K562 (cell line): ENCODE measurements around the gene MANEAL. TPM values are rescaled to one million over a fixed set of nuclear protein-coding genes. Genes with fewer than 3 reads are reported as not detected.

Experiments used
- ATAC-seq: fragments of 200-7000 bp; cut with Tn5 transposase; 3 replicates; pipeline ENCODE4 v1.9.1; 2020; ENCODE audit warnings: moderate library complexity
- BruUV-seq: library from RNA; stranded (reverse); fragments of 400-500 nt; replicated peaks from 2 replicates; lab custom pipeline; 2021; lab: Mats Ljungman, UMichigan
- CTCF ChIA-PET: fragments of 300-600 bp; formaldehyde crosslinking; extraction: SDS; loops from one replicate; lab custom pipeline; 2021; ENCODE audit warnings: low intra/inter-chr PET ratio; lab: Yijun Ruan, JAX
- POLR2A ChIA-PET: fragments of 300-600, 350-650 bp; sonication (Branson Sonifier 250); formaldehyde crosslinking; extraction: SDS; loops from one replicate; lab custom pipeline; 2021; ENCODE audit warnings: antibody characterized with exemption, inconsistent platforms; lab: Yijun Ruan, JAX
- DNase-seq, 4 experiments: peaks; one replicate each; pipeline versions ENCODE4 v3.0.0 to v3.0.0-alpha.2; 2011 to 2018; ENCODE audit warnings: low spot score in 3 of 4, mixed read lengths in 3 of 4; ENCODE audit errors: extremely low read depth in 1 of 4
- FAIRE-seq: peaks from 2 replicates; lab custom pipeline; 2011; peaks lifted over from hg19 to GRCh38; lab: Jason Lieb, UNC
- H2AFZ ChIP-seq: 2 replicates; pipeline ENCODE4 v1.6.0; 2011; ENCODE audit warnings: low read depth, low read length, control low read depth, inconsistent platforms
- H3K27ac ChIP-seq: fragments of 200-600 bp; 3 replicates; pipeline ENCODE4 v1.8.0; 2011; ENCODE audit warnings: low read depth, mild to moderate bottlenecking, control low read depth, inconsistent platforms, low read length, moderate library complexity, mixed read lengths; ENCODE audit errors: extremely low read depth
- H3K27me3 ChIP-seq, 2 experiments: fragments of 300-600 bp in 1 of 2; 2 replicates in 1 of 2; 3 replicates in 1 of 2; pipeline versions ENCODE4 v1.6.0 to v1.8.0; 2011; ENCODE audit warnings: inconsistent platforms in 2 of 2, low read length in 2 of 2, mild to moderate bottlenecking in 1 of 2, mixed read lengths in 1 of 2, moderate library complexity in 1 of 2; ENCODE audit not compliant: control insufficient read depth in 2 of 2, insufficient read depth in 2 of 2
- H3K36me3 ChIP-seq: fragments of 300-600 bp; 3 replicates; pipeline ENCODE4 v1.8.0; 2011; ENCODE audit warnings: mild to moderate bottlenecking, low read length, inconsistent platforms; ENCODE audit not compliant: control insufficient read depth, insufficient read depth
- H3K4me1 ChIP-seq, 2 experiments: fragments of 200-600 bp in 1 of 2; replicated peaks in 1 of 2; 2 replicates in 1 of 2; 3 replicates in 1 of 2; pipeline versions ENCODE4 v1.5.1 to v1.8.0; 2011; ENCODE audit warnings: inconsistent platforms in 2 of 2, low read length in 2 of 2, mild to moderate bottlenecking in 1 of 2, mixed read lengths in 1 of 2, moderate library complexity in 1 of 2; ENCODE audit not compliant: control insufficient read depth in 2 of 2, insufficient read depth in 2 of 2
- H3K4me2 ChIP-seq: 2 replicates; pipeline ENCODE4 v1.6.1; 2011; ENCODE audit warnings: low read length, control low read depth, inconsistent platforms, mixed read lengths; ENCODE audit not compliant: insufficient read depth
- H3K4me3 ChIP-seq: fragments of 200-600 bp; sonication (generic), shearing (Covaris generic); 2 replicates; pipeline ENCODE4 v1.5.1; 2016; ENCODE audit warnings: control low read depth, inconsistent platforms
- H3K79me2 ChIP-seq: fragments of 200-600 bp; 3 replicates; pipeline ENCODE4 v1.8.0; 2011; ENCODE audit warnings: low read length, inconsistent platforms; ENCODE audit not compliant: control insufficient read depth, insufficient read depth
- H3K9ac ChIP-seq, 2 experiments: 2 replicates each; pipeline versions ENCODE4 v1.6.0 to v1.6.1; 2011; ENCODE audit warnings: low read depth in 2 of 2, low read length in 2 of 2, control low read depth in 1 of 2, inconsistent platforms in 1 of 2, mild to moderate bottlenecking in 1 of 2, mixed read lengths in 1 of 2; ENCODE audit not compliant: insufficient read depth in 1 of 2
- H3K9me1 ChIP-seq: one replicate; pipeline ENCODE4 v1.6.0; 2011; ENCODE audit warnings: inconsistent platforms, mild to moderate bottlenecking, low read length, moderate library complexity; ENCODE audit not compliant: control insufficient read depth, insufficient read depth
- H3K9me3 ChIP-seq: replicated peaks from 2 replicates; pipeline ENCODE4 v1.5.1; 2011; ENCODE audit warnings: low read depth, low read length, inconsistent platforms; ENCODE audit not compliant: control insufficient read depth, insufficient read depth
- H4K20me1 ChIP-seq: replicated peaks from 2 replicates; pipeline ENCODE4 v1.6.1; 2011; ENCODE audit warnings: low read length, inconsistent platforms, mixed read lengths; ENCODE audit not compliant: control insufficient read depth, insufficient read depth
- FIP1L1 ChIP-seq: fragments of 200-400 bp; formaldehyde crosslinking; IDR thresholded peaks from 2 replicates; pipeline ENCODE4 v1.6.1; 2018; ENCODE audit warnings: mild to moderate bottlenecking, low read depth, low read length; ENCODE audit not compliant: poor library complexity, severe bottlenecking
- NFE2L1 ChIP-seq: fragments of 450-650 bp; IDR thresholded peaks from 2 replicates; pipeline ENCODE4 v1.6.1; 2016; ENCODE audit warnings: missing genetic modification characterization, low read depth, mild to moderate bottlenecking, missing compliant biosample characterization, moderate library complexity, borderline replicate concordance
- SREBF2 ChIP-seq: sonication (generic); formaldehyde crosslinking; IDR thresholded peaks from 2 replicates; pipeline ENCODE4 v1.4.0; 2020; ENCODE audit warnings: mild to moderate bottlenecking, missing genetic modification reagents
- ZBTB7A ChIP-seq: IDR thresholded peaks from 2 replicates; pipeline ENCODE4 v1.6.1; 2011; ENCODE audit warnings: low read depth, mild to moderate bottlenecking, low read length, moderate library complexity, borderline replicate concordance; ENCODE audit not compliant: control insufficient read depth
- ZFPM2 ChIP-seq: fragments of 250-450 bp; sonication (Bioruptor Pico); IDR thresholded peaks from 2 replicates; pipeline ENCODE4 v1.5.1; 2022; ENCODE audit warnings: mild to moderate bottlenecking
- WGBS: fragments of 100-300 bp; shearing (Covaris generic); methylation state at CpG from one replicate; pipeline ENCODE4 v1.1.6; 2016; ENCODE audit warnings: low coverage, mixed read lengths; ENCODE audit not compliant: insufficient coverage; ENCODE audit errors: missing lambda C conversion rate; 5-methylcytosine and 5-hydroxymethylcytosine counted together
- in situ Hi-C: fragments of 300-500 bp; cut with MboI; formaldehyde crosslinking; loops from 4 replicates; pipeline ENCODE4 v1.15.0; 2018; ENCODE audit warnings: inconsistent platforms, mixed read lengths
- intact Hi-C: fragments of 100-400 bp; cut with micrococcal nuclease; formaldehyde crosslinking; loops from 2 replicates; pipeline ENCODE4 v1.14.2; 2022
- polyA plus RNA-seq, 8 experiments: library from polyadenylated mRNA; depleted of rRNA in 4 of 8; stranded (reverse) in 5 of 8; unstranded in 3 of 8; fragments of >200 nt; fragmentation: Nextera tagmentation in 2 of 8; fragmentation: Illumina TruSeq in 1 of 8; extraction: Ambion mirVana in 2 of 8; extraction: Trizol in 1 of 8; gene quantifications; 2 replicates each; pipeline versions ENCODE4 v1.2.1 to v1.2.3, GENCODE V29; 2011 to 2014; ENCODE audit warnings: inconsistent platforms in 1 of 8, missing spikeins in 1 of 8
- total RNA-seq, 7 experiments: library from RNA; depleted of rRNA in 6 of 7; stranded (reverse); fragments of >200 nt in 6 of 7; fragmentation: Illumina TruSeq in 2 of 7; extraction: Trizol in 2 of 7; gene quantifications; 2 replicates each; pipeline versions ENCODE4 v1.2.1 to v1.2.3, GENCODE V29; 2011 to 2021; ENCODE audit warnings: low replicate concordance in 1 of 7
- TF ChIP-seq, protein P1 (sequence below): fragments of 450-650 bp; formaldehyde crosslinking; IDR thresholded peaks from 2 replicates; pipeline ENCODE4 v1.4.0; 2022; ENCODE audit warnings: mild to moderate bottlenecking, moderate library complexity

The MANEAL gene
- total and polyA plus RNA-seq, 9 of the 15 experiments (the other 6 are each of a cell fraction or from before 2014, with no cell fraction given), result 0.37 to 3.2 (median 1.2) TPM

DNA sequence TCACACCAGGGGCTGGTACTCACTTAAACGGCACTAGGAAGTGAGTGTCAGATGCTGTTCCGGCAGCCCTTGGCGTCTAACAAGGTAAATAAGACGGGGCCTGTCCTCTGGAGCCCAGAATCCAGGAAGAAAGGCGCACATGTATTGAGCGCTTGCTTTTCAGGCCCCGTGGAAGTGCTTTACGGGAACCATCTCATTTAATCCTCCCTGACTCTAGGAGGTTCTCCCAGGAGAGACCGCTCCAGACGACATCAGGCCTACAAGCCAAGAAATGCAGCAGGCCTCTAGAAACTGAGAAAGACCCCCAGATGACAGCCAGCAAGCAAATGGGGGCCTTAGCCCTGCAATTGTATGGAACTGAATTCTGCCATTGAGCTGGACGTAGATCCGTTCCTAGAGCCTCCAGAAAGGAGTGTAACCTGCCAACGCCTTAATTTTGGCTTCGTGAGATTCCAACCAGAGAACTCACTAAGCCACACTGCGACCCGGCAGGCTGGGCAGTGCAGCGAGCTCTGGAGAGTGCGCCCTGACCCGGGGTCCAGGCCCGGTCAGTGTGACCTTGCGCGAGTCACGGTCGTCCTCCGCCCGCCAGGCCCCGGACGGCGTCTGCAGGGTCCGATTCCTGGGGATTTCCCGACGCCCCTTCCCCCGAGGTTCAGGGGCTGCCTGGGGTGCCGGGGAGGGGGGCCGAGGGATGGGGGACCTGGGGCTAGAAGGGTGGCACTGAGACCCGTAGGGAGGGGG is 532 bp upstream of the MANEAL start:
- Histone ChIP-seq H3K9me3 (no peaks in the 10 kb centered on the region), H3K4me2 (no peak overlapping the region; the same call in 1 of the 2 replicates), H3K27ac (no peak overlapping the region), H3K36me3 (no peaks in the 10 kb centered on the region), H4K20me1 (peaks cover 20% of the 10 kb centered on the region)
- DNase-seq, result no peak
- POLR2A ChIA-PET, result no interaction called here
- no TSS peak for BruUV-seq
- intact Hi-C loops, result no loop called here
- in situ Hi-C loops, result no loop called here
- TF ChIP-seq ZBTB7A (peak; percentile 8; the same call in 1 of the 2 replicates), ZFPM2 (CRISPR knock-in tag) (no peak), SREBF2 (CRISPR knock-in tag) (no peak), NFE2L1 (tag) (no peak), FIP1L1 (no peak)
- TF ChIP-seq, protein P1, sequence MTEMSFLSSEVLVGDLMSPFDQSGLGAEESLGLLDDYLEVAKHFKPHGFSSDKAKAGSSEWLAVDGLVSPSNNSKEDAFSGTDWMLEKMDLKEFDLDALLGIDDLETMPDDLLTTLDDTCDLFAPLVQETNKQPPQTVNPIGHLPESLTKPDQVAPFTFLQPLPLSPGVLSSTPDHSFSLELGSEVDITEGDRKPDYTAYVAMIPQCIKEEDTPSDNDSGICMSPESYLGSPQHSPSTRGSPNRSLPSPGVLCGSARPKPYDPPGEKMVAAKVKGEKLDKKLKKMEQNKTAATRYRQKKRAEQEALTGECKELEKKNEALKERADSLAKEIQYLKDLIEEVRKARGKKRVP (CRISPR knock-in tag), result no peak
- TF ChIP-seq, all 486 proteins: peak for 1
- no peak overlapping the region for H2AFZ ChIP-seq
- H3K27me3 ChIP-seq, result peaks cover 22 to 50% of the 10 kb centered on the region in 2 experiments
- peaks cover 0 to 24% of the 10 kb centered on the region in 2 experiments; a peak in 3 of 5 replicates for H3K4me1 ChIP-seq
- H3K79me2 ChIP-seq, result no peaks in the 10 kb centered on the region
- no peaks in the 10 kb centered on the region for H3K9me1 ChIP-seq
- 56% methylated on average over 22 of the region's 36 CpGs for WGBS
- ATAC-seq, result no peak
- H3K4me3 ChIP-seq, result no peak overlapping the region
- no peak overlapping the region for H3K9ac ChIP-seq
- peak; percentile 64 for FAIRE-seq
- CTCF ChIA-PET, result no interaction called here
